Measurements from ENCODE around the gene LSM8.
"Not testable (repeated sequence)": the region's sequence is repeated elsewhere in the genome, so short reads cannot be mapped to it uniquely, and the experiment has no call there.

The LSM8 gene

DNA sequence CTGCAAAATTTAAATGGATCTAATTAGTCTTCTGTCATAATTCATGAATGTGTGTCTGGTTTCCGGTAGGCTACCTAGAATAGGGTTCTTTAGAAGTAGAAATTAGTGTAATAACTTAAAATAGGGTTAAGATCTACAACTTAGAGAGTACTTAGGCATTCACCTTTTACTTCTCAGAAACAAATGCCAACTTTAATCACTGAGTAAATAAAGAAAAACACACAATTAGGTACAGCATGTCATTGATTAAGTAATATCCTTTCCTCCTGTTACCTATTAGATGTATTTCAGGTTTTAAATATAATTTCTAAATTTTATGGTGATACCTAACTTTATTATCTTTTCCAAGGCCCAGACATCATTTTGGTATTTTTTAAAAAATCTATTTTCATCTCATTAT, 49.8 kb downstream of the LSM8 start:
- no peak for DNase-seq (ENCODE audit: low read depth)
- TF ChIP-seq, protein P1, sequence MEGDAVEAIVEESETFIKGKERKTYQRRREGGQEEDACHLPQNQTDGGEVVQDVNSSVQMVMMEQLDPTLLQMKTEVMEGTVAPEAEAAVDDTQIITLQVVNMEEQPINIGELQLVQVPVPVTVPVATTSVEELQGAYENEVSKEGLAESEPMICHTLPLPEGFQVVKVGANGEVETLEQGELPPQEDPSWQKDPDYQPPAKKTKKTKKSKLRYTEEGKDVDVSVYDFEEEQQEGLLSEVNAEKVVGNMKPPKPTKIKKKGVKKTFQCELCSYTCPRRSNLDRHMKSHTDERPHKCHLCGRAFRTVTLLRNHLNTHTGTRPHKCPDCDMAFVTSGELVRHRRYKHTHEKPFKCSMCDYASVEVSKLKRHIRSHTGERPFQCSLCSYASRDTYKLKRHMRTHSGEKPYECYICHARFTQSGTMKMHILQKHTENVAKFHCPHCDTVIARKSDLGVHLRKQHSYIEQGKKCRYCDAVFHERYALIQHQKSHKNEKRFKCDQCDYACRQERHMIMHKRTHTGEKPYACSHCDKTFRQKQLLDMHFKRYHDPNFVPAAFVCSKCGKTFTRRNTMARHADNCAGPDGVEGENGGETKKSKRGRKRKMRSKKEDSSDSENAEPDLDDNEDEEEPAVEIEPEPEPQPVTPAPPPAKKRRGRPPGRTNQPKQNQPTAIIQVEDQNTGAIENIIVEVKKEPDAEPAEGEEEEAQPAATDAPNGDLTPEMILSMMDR (IDR thresholded peaks at IDR 0.05; ENCODE audit: control insufficient read depth, insufficient read depth, low read depth, low read length, missing control alignments), result no peak
- H3K4me3 ChIP-seq (ENCODE audit: control insufficient read depth, low read depth, low read length), result no peak overlapping the region

DNA sequence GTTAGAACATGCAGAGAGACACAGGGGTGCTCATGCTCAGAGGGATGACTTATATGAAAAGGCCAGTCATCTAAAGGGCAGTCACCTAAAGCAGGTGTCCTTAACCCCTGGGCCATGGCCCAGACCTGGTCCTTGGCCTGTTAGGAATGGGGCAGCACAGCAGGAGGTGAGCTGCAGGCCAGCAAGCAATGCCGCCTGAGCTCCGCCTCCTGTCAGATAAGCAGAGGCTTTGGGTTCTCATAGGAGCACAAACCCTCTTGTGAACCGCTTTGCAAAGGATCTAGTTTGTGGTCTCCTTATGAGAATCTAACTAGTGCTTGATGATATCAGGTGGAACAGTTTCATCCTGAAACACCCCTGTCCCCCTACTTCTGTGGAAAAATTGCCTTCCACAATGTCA, 55.0 kb downstream of the LSM8 start:
- no peak for DNase-seq (ENCODE audit: low read depth)
- TF ChIP-seq, protein P1 (IDR thresholded peaks at IDR 0.05; ENCODE audit: control insufficient read depth, insufficient read depth, low read depth, low read length, missing control alignments), result no peak
- no peak overlapping the region for H3K4me3 ChIP-seq (ENCODE audit: control insufficient read depth, low read depth, low read length)

DNA sequence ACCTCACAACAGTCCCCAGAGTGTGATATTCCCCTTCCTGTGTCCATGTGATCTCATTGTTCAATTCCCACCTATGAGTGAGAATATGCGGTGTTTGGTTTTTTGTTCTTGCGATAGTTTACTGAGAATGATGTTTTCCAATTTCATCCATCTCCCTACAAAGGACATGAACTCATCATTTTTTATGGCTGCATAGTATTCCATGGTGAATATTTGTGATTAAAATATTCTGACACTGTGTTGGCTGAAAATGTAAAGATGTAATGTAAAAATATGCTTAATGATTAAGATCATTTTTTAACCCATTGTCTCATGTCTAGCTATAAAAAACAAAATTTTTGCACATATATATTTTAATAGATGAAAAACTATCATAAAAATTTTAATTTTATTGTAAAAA, 56.4 kb downstream of the LSM8 start:
- H3K4me3 ChIP-seq (ENCODE audit: control insufficient read depth, low read depth, low read length), result not testable (repeated sequence)

More for the DNA sequence above, 56.4 kb downstream of the LSM8 start:
- not testable (repeated sequence) for DNase-seq (ENCODE audit: low read depth)
